NCI-H2227 treated with DMSO at 0.1 percent for 48 hours (cell line): ENCODE measurements around the gene KRTAP6-3.

Experiments used
- DNase-seq: peaks from one replicate; lab custom pipeline; 2025; lab: John Stamatoyannopoulos, UW

KRTAP6-3 gene, protein sequence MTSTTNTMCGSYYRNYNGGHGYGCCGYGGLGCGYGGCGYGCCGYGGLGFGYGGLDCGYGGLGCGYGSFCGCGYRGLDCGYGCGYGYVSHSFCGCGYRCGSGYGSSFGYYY

DNA sequence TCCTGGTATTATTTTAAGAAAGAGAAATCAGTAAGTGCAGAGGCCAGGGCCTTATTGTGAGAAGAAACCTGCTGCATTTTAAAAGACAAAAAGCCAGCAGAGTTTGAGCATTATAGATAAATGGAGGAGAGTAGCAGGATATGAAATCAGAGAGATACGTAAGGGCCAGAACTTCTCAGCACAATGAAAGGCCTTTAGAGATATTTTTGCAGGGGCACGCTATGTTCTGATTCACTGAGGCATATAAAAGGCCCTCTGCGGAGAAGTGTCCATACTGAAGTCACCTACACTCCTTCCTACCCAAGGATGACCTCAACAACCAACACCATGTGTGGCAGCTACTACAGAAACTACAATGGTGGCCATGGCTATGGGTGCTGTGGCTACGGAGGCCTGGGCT is at the start of gene KRTAP6-3:
TSS of gene KRTAP6-3 (plus strand) at position 301 of the 400 bp plus-strand sequence. CDS start at position 307, 6 bp downstream.
- DNase-seq, result no peak

DNA sequence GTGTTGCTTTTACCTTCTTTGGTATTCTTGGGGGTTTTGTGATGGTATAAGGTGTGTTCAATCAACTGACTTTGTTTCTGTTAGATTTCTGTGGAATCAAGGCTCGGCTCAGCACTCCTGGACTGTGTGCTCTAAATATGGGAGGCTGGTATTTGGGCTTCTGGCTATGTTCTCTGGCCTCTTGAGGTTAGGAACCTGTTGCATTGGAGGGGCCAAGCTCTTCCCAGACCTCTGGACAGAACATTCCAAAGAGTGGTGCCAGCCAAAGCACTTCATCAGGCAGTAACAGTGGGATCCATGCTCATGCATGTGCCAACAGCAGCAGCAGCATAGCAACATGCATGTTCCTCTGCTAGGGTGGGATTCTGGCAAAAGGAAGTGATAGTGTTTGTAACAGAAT is 39.5 kb upstream of the KRTAP6-3 start:
- no peak for DNase-seq

DNA sequence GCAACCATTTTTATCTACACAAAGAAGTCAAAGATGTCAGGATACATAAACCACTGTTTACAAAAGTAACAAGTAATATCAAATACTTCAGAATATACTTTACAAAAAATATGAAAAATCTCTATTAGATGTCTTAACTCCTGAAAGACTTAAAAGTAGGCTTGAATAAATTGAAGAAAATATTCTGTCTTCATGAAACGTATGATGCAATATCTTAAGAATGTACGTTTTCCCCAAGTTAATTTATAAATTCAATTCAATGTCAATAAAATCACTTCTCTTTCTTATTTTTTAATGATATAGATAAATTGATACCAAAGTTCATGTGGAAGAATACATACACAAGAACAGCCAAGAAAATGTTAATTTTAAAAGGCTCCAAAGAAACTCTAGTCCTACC is 37.1 kb upstream of the KRTAP6-3 start:
- DNase-seq, result no peak

DNA sequence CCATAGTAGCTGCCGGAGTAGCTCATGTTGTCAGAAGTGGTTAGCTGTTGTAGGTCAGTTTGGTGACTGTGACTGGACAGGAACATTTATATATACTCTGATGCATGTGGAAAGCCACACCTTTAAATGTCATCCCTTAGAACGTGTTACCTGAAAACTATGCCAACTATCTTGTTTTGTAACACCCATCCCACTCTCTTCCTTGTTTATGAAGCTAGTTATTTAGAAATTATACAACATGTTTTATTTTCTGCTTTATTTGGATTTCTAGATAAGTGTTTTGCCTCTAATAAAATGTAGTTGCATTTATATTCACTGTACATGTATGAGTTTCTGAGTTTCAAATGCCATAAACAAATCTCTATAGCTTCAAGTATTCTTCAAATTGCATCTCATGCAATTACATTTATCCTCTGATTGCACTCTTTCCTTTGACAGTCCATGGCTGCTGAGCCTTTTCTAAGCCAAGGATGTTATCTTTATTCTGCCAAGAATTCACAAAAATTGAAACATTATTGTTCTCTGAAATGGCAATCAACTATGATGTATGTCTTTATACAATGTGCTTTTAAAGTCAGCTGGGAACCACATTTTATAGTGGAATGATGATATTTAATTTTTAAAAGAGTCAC is 30.9 kb upstream of the KRTAP6-3 start, which contains the start of gene KRTAP19-7:
TSS of gene KRTAP19-7 (minus strand) at position 51 of the 632 bp plus-strand sequence. CDS start at position 26, 25 bp downstream.
- no peak for DNase-seq

DNA sequence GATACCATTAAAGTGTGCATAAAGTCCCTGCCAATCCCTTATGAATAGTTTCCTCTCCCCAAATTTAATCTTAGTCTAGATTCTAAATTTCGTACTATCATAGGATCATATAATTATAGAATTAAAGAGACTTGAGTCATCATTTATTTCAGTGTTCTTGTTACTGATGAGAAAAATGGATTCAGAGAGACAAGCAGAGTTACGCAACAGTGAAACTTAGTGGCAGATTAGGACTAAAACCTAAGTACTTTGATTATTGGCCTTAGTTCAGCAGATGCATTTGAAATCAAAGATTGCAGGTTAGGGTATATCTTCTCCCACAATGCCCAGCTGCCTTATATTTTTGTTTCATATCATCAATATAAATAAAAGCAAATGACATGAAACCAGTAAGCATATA is 30.3 kb upstream of the KRTAP6-3 start:
- DNase-seq, result no peak

DNA sequence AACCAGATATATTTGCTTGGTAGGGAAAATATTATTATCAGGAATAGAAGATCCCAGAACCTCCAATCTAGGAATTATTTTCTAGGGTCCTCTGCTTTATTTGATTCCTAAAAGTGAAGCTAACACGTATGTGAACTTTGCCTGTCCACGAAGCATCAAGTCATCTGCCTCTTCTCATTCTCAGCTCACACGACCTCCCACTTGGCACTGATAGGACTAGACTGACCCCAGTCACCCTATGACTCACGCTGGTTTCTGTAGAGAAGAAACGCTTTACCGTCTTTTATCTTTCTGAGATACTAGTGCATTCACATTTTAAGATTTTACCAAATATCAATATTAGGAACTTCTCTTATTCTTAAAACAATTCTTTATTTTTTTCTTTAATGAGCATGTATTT is 29.2 kb upstream of the KRTAP6-3 start:
- no peak for DNase-seq

DNA sequence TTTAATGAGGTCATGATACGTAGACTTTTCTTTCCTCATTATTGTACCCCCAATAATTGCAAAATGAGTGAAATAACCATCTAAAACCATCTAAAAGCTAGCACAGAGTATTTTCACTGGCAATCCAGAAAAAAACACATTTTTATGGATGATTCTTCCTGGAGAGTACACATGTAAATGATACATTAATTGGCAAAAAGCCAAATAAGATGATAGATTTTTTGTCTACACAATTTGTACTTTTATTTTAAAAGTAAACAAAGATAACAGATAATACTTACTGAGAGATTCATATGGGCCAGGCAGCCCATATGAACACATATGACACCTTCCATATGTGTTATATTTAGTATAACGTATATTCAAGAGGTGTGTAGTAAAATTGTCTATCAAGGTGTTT is 28.6 kb upstream of the KRTAP6-3 start:
- DNase-seq, result no peak

DNA sequence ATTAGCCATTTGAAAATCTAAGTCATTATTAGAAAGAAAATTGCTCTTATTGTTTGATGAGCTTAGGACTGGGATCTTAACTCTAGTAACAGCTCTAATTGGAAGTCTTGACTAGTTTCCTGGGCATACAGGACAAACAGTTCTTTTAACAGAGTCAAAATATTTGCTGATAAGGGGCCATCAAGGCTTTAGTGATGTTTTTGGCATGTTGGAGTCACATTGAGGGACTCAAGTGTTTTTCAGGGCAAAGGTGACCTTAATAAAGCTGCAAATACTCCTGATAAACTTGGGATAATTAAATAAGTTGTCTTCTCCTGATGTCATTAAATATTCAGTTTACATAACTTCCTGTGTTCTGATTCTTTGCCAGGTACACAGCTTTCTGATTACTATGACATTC is 24.6 kb upstream of the KRTAP6-3 start:
- DNase-seq, result no peak

DNA sequence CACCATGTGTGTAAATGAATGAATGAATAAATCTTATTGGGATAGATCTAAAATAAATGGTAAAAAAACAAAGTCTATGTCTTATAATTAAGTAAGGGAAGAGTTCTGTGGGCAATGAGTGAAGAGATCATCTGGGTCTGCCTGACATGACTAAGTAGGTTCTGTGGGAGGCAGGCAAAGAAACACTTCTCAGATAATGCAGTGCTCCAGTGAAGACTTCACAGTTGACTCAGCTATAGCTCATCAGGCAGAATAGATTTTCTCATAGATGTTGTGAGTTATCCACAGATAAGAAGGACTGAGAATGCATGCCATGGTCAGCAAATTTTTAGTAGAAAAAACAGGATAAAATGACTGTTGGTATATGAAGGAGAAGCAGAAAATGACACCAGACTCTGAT is 14.5 kb upstream of the KRTAP6-3 start:
- no peak for DNase-seq

DNA sequence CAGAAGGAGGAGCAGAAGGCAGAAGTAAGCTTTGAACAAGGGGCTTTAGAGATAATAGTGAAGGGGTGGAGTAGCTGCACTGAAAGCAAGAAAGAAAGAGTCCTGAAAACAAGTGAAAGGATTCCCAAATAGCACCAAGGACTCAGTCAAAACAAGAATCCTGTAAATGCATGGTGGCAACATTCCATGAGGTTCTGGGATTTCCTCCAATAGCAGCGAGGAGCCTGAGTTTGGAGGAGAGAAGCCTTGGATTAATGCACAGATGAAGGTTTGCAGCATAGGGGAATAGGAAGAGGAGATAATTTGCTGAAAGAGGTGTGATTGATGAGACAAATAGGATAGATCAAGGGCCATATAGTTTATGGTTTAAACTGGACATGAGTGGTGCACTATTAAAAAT is 12.9 kb upstream of the KRTAP6-3 start:
- no peak for DNase-seq

DNA sequence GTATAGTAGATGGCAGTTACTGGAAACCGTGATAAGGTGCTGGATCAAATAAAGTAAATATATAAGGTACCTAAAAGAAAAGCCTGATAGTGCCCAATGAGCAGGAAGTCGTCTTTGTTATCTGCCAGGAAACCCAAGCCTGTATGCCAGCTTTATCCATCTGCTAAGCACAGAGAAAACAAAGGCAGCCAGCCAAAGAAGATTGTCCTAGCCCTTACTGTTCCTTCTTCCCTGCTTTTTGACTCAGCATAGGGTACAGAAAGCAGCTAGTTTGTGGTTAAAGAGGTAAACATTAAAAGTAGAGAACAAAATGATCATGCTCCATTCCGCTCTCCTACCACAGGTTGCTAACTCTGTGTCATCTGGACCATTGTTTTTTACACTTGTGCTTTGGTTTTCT is 12.1 kb upstream of the KRTAP6-3 start:
- no peak for DNase-seq

DNA sequence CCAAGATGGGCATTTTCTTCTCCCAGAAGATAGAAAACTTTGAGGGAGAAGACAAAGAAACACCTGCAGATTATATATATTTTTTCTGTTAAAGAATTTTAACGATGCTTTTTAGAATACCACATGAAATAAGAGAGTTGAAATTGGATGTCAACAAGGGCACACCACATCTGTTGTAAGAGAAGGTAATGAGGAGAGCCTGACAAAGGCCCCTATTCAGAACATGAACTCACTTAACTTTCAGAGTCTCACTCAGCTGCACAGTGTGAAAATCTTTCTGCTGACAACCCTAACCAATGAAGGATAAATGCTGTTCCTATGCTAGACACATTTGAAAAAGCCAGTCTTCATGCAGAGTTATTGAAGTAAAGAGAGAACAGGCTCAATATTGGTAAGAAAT is 9.4 kb upstream of the KRTAP6-3 start:
- no peak for DNase-seq

DNA sequence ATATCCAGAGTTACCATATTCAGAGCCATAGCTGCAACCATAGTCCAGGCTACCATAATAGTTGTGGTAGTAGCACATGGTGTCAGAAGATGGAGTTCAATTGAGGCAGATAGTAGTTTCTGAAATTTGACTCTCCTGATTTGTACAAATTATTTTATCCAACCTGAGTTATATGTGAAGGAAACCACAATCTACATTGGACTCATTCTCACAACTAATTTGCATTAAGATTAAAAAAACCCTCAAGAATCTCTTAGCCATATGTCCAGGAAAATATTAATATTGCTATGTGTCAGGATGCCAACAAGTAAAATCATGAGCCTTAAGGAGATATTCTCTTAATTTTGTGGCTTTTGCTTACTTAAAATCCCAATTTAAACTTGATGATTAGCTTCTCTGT is 1.9 kb upstream of the KRTAP6-3 start, which contains the start of gene KRTAP22-2:
TSS of gene KRTAP22-2 (minus strand) at position 101 of the 400 bp plus-strand sequence.
- DNase-seq, result no peak

DNA sequence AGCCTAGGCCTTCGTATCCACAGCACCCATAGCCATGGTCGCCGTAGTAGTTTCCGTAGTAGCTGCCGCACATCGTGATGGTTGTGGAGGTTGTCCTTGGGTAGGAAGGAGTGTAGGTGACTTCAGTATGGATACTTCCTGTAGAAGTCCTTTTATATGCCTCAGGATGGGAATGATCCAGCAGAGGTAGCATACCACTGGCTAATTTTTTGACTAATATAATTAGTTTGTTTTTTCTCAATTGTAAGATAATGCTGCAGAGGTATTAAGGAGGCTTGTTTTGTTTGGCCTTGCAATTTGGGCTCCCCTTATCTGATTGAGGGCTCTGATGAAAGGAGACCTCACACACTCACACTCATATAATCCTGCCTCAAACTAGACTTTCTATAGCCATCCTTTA is 6.6 kb downstream of the KRTAP6-3 start, which contains the start of gene KRTAP6-2:
TSS of gene KRTAP6-2 (minus strand) at position 101 of the 400 bp plus-strand sequence. CDS start at position 73, 28 bp downstream.
- DNase-seq, result no peak

DNA sequence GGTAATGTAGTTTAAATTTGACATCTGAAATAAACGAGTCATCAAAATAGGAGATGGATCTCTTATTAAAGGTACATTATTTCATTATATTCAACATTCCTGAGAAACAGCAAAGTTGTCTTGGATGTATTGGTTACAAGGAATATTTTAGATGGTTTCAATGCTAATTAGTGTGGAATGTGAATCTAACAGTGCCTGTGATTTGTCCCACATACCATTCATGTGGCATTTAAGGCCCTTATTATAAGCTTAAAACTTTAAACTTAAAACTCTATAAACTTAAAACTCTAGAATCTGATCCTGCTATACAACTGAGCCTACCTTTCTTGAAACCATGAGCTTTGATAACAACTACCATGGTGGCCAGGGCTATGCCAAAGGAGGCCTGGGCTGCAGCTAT is 8.5 kb downstream of the KRTAP6-3 start, which contains the start of gene KRTAP22-1:
TSS of gene KRTAP22-1 (plus strand) at position 301 of the 400 bp plus-strand sequence.
- DNase-seq, result no peak

DNA sequence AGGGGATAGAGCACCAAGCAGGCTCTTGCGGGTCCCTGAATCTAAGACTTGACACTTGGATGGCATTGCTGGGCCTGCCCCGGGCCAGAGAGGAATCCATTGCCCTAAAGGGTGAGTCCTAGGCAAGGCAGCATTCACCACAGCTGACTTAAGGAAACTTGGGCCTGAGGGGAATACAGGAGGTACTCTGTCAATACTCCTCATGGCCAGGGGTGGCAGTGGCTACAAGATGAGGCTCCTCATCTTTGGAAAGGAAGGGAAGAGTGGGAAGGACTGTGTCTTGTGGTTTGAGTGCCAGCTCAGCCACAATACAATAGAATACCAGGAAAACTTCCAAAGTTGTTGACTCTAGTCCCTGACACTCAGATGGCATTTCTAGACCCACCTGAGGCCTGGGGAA is 13.7 kb downstream of the KRTAP6-3 start:
- DNase-seq, result no peak

DNA sequence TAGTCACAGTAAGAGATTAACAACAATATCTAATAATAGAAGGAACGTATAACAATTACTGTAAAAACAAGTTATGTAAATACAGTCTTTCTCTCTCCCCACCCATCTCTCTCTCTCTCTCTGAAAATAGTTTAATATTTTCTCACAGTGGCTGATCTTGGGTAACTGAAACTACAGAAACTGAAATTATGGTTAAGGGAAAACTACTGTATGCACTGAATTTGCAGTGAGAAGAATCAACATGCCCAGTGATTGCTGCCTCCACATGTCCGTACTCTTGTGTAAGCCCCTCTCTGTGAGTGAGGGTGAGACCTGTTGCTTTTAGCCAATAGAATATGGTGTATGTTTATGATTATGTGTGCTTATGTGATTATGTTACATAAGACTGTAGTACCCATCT is 19.9 kb downstream of the KRTAP6-3 start:
- DNase-seq, result no peak

DNA sequence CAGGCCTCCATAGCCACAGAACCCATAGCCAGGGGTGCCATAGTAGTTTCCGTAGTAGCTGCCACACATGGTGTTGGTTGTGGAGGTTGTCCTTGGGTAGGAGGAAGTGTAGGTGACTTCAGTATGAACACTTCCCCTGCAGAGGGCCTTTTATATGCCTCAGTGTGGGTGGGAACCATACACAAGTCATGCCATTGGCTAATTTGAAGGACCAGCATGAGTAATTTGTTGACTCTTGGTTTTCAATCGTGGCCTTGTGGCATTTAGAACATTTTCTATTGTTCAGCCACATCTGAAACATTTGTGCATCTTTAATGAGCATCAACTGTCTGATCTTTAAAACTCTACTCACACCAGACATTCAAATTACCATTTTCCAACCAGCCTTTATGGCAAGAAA is 21.6 kb downstream of the KRTAP6-3 start, which contains the start of gene KRTAP6-1:
TSS of gene KRTAP6-1 (minus strand) at position 95 of the 400 bp plus-strand sequence. CDS start at position 69, 26 bp downstream.
- DNase-seq, result no peak

DNA sequence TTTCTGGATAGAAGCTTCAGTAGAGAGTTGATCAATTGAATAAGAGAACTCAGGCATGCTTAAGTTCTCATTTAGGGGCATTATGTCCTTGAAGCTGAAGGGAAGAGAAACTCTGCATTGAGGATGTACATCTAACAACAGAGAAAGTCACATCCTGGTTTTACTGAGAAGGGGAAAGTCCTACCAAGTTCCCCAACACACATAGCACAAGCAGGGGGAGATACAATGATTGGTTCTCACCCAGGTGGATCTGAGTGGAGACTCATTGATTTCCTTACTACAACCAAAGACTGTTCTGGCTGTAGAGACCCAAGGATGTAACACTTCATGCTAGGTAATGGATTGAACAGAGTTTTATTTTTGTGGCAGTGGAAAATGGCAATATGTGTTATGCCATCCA is 23.0 kb downstream of the KRTAP6-3 start:
- no peak for DNase-seq

DNA sequence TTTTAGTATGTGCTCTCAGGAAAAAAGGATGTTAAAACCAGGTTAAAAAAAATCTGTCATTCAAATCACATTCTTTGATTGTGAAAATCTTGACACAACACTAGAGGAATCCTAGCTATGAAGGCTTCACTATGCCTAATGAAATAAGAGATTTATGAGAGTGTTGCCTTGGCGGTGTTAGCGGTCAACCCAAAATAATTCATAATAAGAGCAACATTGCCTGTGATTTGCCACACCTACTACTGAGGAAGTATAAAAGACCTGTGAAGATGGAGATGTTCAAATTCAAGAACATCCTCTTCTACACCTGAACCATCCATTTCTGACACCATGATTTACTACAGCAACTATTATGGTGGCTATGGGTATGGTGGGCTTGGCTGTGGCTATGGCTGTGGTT is 23.9 kb downstream of the KRTAP6-3 start, which contains the start of gene KRTAP20-1:
TSS of gene KRTAP20-1 (plus strand) at position 301 of the 400 bp plus-strand sequence. CDS start at position 331, 30 bp downstream.
- no peak for DNase-seq

DNA sequence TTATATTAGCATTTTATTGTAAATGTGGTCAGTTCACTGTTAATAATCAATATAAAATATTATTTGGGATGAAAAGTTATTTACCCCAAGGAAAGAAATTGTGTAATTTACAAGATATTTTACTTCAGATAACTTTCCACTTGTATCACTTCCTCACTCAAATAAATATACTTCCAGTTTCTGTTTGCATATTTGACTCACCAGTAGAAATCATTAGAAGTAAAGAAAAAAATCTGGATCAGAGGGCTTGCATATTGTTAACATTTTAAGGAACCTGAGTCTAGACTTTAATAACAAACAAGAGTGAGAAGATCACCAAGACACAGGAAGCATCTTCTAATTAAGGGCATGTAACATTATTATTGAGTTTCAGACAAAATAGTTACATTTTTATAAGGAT is 27.8 kb downstream of the KRTAP6-3 start:
- no peak for DNase-seq

DNA sequence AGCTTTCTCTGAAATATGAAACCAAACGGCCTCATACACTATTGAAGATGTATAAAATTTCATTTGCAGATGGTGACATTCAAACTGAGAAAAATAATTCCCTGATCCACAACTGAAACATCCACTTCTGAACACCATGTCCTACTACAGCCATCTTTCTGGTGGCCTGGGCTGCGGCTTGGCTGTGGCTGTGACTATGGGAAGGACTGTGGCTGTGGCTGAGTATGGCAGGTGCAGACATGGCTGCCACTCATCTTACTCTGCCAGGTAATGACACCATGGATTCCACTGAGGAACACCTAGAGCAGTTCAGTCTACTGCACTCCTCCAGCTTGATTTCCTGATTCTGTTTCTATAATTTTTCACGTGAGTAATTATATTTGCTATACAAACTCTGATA is 28.3 kb downstream of the KRTAP6-3 start, which contains the start of gene KRTAP20-4:
TSS of gene KRTAP20-4 (plus strand) at position 106 of the 400 bp plus-strand sequence.
- no peak for DNase-seq

DNA sequence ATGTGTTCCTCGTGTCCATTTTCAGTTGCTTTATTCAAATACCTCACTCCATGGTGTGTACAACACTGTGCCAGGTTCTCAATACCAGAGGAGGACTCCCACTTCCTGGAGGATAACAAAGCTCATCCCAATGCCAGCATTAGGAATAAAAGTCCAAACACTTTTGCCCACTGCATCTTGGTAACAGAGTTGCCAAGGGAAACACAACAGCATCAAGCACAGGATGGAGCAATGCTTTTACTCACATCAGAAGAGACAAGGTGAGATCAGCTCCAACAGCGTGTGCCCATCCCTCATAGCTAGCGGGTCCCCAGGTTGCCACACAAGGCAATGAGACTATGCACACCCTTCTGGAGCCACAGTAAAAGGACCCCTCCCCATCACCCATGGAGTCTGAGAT is 31.1 kb downstream of the KRTAP6-3 start:
- DNase-seq, result no peak
